ENCODE results near the gene KNDC1. TPM values are rescaled to one million over a fixed set of nuclear protein-coding genes. Genes with fewer than 3 reads are reported as not detected.
A peak's percentile ranks its signal among the peaks of the same experiment; 100 is the strongest.

The KNDC1 gene
- total RNA-seq, 1 experiment from 2014 or later: 15.7 TPM

- Histone ChIP-seq H3K23ac (ENCODE audit: insufficient read length, low read depth, low read length) (no peak overlapping the region), H3K4me2 (ENCODE audit: insufficient read depth, insufficient read length, low read length) (no peak overlapping the region), H4K20me1 (ENCODE audit: control insufficient read depth, insufficient read depth, insufficient read length) (peaks cover 3% of the 10 kb centered on the region), H2BK5ac (ENCODE audit: insufficient read length, low read length) (no peak overlapping the region), H3K9ac (ENCODE audit: extremely low read depth, insufficient read length, low read length) (no peak overlapping the region), H2AFZ (ENCODE audit: low read length) (no peak overlapping the region), H4K5ac (ENCODE audit: insufficient read length, low read depth, low read length) (no peak overlapping the region), H3K23me2 (ENCODE audit: insufficient read length, low read depth, low read length, poor library complexity, severe bottlenecking) (peaks cover 7% of the 10 kb centered on the region), H3K79me2 (ENCODE audit: insufficient read depth, low read length) (no peaks in the 10 kb centered on the region), H3K56ac (ENCODE audit: insufficient read length, low read depth, low read length) (no peak overlapping the region), H2BK120ac (ENCODE audit: low read depth, low read length, poor library complexity, severe bottlenecking) (no peak overlapping the region), H3K18ac (ENCODE audit: insufficient read length, low read depth, low read length) (no peak overlapping the region), H4K8ac (replicated peaks; ENCODE audit: insufficient read length, low read depth, low read length) (no peak overlapping the region), H3T11ph (ENCODE audit: low read length) (no peak overlapping the region), H3K27me3 (ENCODE audit: insufficient read depth, low read length) (no peaks in the 10 kb centered on the region; the same call in 1 of the 2 replicates), H3K4me1 (ENCODE audit: insufficient read depth, low read length) (no peaks in the 10 kb centered on the region), H2BK20ac (ENCODE audit: low read depth, low read length, poor library complexity, severe bottlenecking) (no peak overlapping the region), H3K79me1 (ENCODE audit: insufficient read depth, low read depth, low read length, poor library complexity, severe bottlenecking) (no peaks in the 10 kb centered on the region), H3K27ac (ENCODE audit: insufficient read length, low read depth, low read length) (no peak overlapping the region), H3K14ac (ENCODE audit: insufficient read depth, low read length) (no peak overlapping the region), H2AK5ac (ENCODE audit: insufficient read length, low read length) (no peak overlapping the region), H4K91ac (ENCODE audit: insufficient read length, low read depth, low read length) (no peak overlapping the region), H2BK12ac (ENCODE audit: insufficient read length, low read depth, low read length) (no peak overlapping the region), H2BK15ac (ENCODE audit: low read depth, low read length) (no peak overlapping the region), H3K4ac (ENCODE audit: low read depth, low read length) (no peak overlapping the region), H3K9me3 (ENCODE audit: control insufficient read depth, low read depth, low read length) (no peaks in the 10 kb centered on the region)
- Mint-ChIP-seq H3K4me1 (peaks cover 11 to 32% of the 10 kb centered on the region in 2 experiments), H3K36me3 (ENCODE audit: insufficient read depth in 1 of 3, low read depth in 3 of 3) (no peaks in the 10 kb centered on the region), H3K27me3 (ENCODE audit: low read depth) (peaks cover 19% of the 10 kb centered on the region), H3K9me3 (no peaks in the 10 kb centered on the region; a peak in 1 of 5 replicates), H3K4me3 (peak overlapping the region; percentile 11 to 66; a peak in 1 of 5 replicates), H3K27ac (no peak overlapping the region)
- DNase-seq: no peak
- no CpG with 5 or more reads among the region's 12 CpGs for WGBS (ENCODE audit: extremely low coverage, insufficient read length, low lambda C conversion rate)
- TF ChIP-seq CTCF (conservative IDR thresholded peaks at IDR 0.05): no peak
Measured at GRCh38 chr10:133259602-133259989, 99.6 kb downstream of the KNDC1 start.

Data from H9 (cell line).